GM12878 (cell line): ENCODE data around the gene IL17RB. TPM values are rescaled to one million over a fixed set of nuclear protein-coding genes. Genes with fewer than 3 reads are reported as not detected.
A peak's percentile ranks its signal among the peaks of the same experiment; 100 is the strongest.

Source experiments
- ATF7 ChIP-seq: fragments of 450-650 bp; IDR thresholded peaks from 2 replicates; pipeline ENCODE4 v1.6.1; 2016; ENCODE audit warnings: low read depth, mild to moderate bottlenecking
- BHLHE40 ChIP-seq, 2 experiments: fragments of 450-650 bp in 1 of 2; IDR thresholded peaks; 2 replicates each; pipeline ENCODE4 v1.6.1; 2011 to 2017; ENCODE audit warnings: low read depth in 2 of 2, borderline replicate concordance in 1 of 2, improper control_type of control experiment in 1 of 2, low read length in 1 of 2, mild to moderate bottlenecking in 1 of 2
- BRCA1 ChIP-seq: IDR thresholded peaks from 2 replicates; pipeline ENCODE4 v1.6.1; 2011; ENCODE audit warnings: low read depth, low read length, improper control_type of control experiment
- DPF2 ChIP-seq: fragments of 450-650 bp; IDR thresholded peaks from 2 replicates; pipeline ENCODE4 v1.6.1; 2017; ENCODE audit warnings: mild to moderate bottlenecking
- EGR1 ChIP-seq, 2 experiments: IDR thresholded peaks; 1 replicate in 1 of 2; 2 replicates in 1 of 2; pipeline ENCODE4 v1.6.1; 2011 to 2012; ENCODE audit warnings: low read depth in 2 of 2, low read length in 2 of 2, borderline replicate concordance in 1 of 2, mild to moderate bottlenecking in 1 of 2, moderate library complexity in 1 of 2
- EP300 ChIP-seq, 2 experiments: fragments of 150-350 bp in 1 of 2; IDR thresholded peaks; 2 replicates each; pipeline ENCODE4 v1.6.1; 2011 to 2012; ENCODE audit warnings: low read depth in 2 of 2, low read length in 2 of 2, borderline replicate concordance in 1 of 2, improper control_type of control experiment in 1 of 2, inconsistent platforms in 1 of 2; ENCODE audit not compliant: control insufficient read depth in 1 of 2
- FOS ChIP-seq: IDR thresholded peaks from 3 replicates; pipeline ENCODE4 v1.6.1; 2011; ENCODE audit warnings: borderline replicate concordance; ENCODE audit not compliant: insufficient read length; ENCODE audit errors: extremely low read depth
- GATAD2B ChIP-seq: fragments of 450-650 bp; conservative IDR thresholded peaks from 2 replicates; pipeline ENCODE4 v1.6.1; 2017; ENCODE audit warnings: low read depth, mild to moderate bottlenecking, moderate library complexity
- HCFC1 ChIP-seq: fragments of 150-350 bp; IDR thresholded peaks from 2 replicates; pipeline ENCODE4 v1.6.1; 2014; ENCODE audit warnings: low read length
- MTA2 ChIP-seq: fragments of 450-650 bp; IDR thresholded peaks from 2 replicates; pipeline ENCODE4 v1.6.1; 2016; ENCODE audit warnings: low read depth, mild to moderate bottlenecking, moderate library complexity
- NKRF ChIP-seq: fragments of 450-650 bp; conservative IDR thresholded peaks from 2 replicates; pipeline ENCODE4 v1.6.1; 2017; ENCODE audit warnings: mild to moderate bottlenecking, moderate library complexity
- NR2F1 ChIP-seq: fragments of 450-650 bp; conservative IDR thresholded peaks from 2 replicates; pipeline ENCODE4 v1.6.1; 2017; ENCODE audit warnings: mild to moderate bottlenecking
- RCOR1 ChIP-seq: conservative IDR thresholded peaks from 2 replicates; pipeline ENCODE4 v1.6.1; 2012; ENCODE audit warnings: low read depth, low read length, improper control_type of control experiment
- REST ChIP-seq: IDR thresholded peaks from 2 replicates; pipeline ENCODE4 v1.6.1; 2012; ENCODE audit warnings: mild to moderate bottlenecking, low read depth, low read length
- RUNX3 ChIP-seq: IDR thresholded peaks from 2 replicates; pipeline ENCODE4 v1.6.1; 2012; ENCODE audit warnings: low read length, inconsistent platforms
- SIX5 ChIP-seq: IDR thresholded peaks from 2 replicates; pipeline ENCODE4 v1.6.1; 2011; ENCODE audit warnings: mild to moderate bottlenecking, low read depth, low read length, moderate library complexity; ENCODE audit not compliant: severe bottlenecking
- SPI1 ChIP-seq: IDR thresholded peaks from 2 replicates; pipeline ENCODE4 v1.6.1; 2011; ENCODE audit warnings: low read depth, mild to moderate bottlenecking, low read length, moderate library complexity, borderline replicate concordance; ENCODE audit not compliant: insufficient read depth
- USF1 ChIP-seq: IDR thresholded peaks from 2 replicates; pipeline ENCODE4 v1.6.1; 2011; ENCODE audit warnings: borderline replicate concordance, low read depth, mild to moderate bottlenecking, moderate library complexity, mixed read lengths, low read length; ENCODE audit not compliant: insufficient read depth; ENCODE audit errors: extremely low read length
- USF2 ChIP-seq: IDR thresholded peaks from 2 replicates; pipeline ENCODE4 v1.6.1; 2011; ENCODE audit warnings: low read depth, low read length, improper control_type of control experiment, borderline replicate concordance
- ZNF24 ChIP-seq: fragments of 450-650 bp; IDR thresholded peaks from 2 replicates; pipeline ENCODE4 v1.6.1; 2017; ENCODE audit warnings: antibody characterized with exemption, mild to moderate bottlenecking
- ZSCAN29 ChIP-seq: fragments of 450-650 bp; IDR thresholded peaks from 2 replicates; pipeline ENCODE4 v1.6.1; 2017; ENCODE audit warnings: mild to moderate bottlenecking, moderate library complexity
- polyA plus RNA-seq, 11 experiments: library from polyadenylated mRNA; depleted of rRNA in 4 of 11; unstranded in 6 of 11; stranded (reverse) in 5 of 11; fragments of >200 nt; fragmentation: Nextera tagmentation in 4 of 11; fragmentation: Illumina TruSeq in 1 of 11; extraction: Ambion mirVana in 4 of 11; extraction: Trizol in 1 of 11; gene quantifications; 1 replicate in 1 of 11; 2 replicates in 10 of 11; pipeline versions ENCODE4 v1.2.1 to v1.2.3, GENCODE V29; 2011 to 2016; ENCODE audit warnings: inconsistent platforms in 2 of 11, missing spikeins in 2 of 11, low read depth in 1 of 11
- total RNA-seq, 4 experiments: library from RNA; depleted of rRNA in 3 of 4; stranded (reverse); fragments of >200 nt in 3 of 4; fragmentation: Illumina TruSeq in 1 of 4; extraction: Trizol in 1 of 4; gene quantifications; 2 replicates each; pipeline versions ENCODE4 v1.2.1 to v1.2.3, GENCODE V29; 2013 to 2021

Gene IL17RB
- total and polyA plus RNA-seq, 10 of the 15 experiments (the other 5 are each of a cell fraction or from before 2014, with no cell fraction given): 1.9 to 17.2 (median 2.9) TPM

GRCh38 chr3:53842436-53843194, 3.8 kb upstream of the IL17RB start (continued):
- TF ChIP-seq ZNF24 (no peak), RCOR1 (no peak), EP300 (IDR thresholded peaks at IDR 0.05; ENCODE audit: borderline replicate concordance in 1 of 2, control insufficient read depth in 1 of 2, low read depth in 2 of 2, low read length in 2 of 2) (no peak), ZSCAN29 (no peak), ATF7 (0 out of 2 replicates have a peak, but pooled peaks have one; percentile 41), REST (no peak), HCFC1 (no peak), USF2 (no peak), NKRF (0 out of 2 replicates have a peak, but pooled peaks have one; percentile 9), NR2F1 (no peak), RUNX3 (no peak), MTA2 (peak; percentile 25; the same call in 1 of the 2 replicates), BHLHE40 (IDR thresholded peaks at IDR 0.05; ENCODE audit: borderline replicate concordance in 1 of 2, low read depth in 2 of 2, low read length in 1 of 2) (peak in 1 of 2 experiments; percentile 60; a peak in 2 of 4 replicates), GATAD2B (peak; percentile 54; the same call in 1 of the 2 replicates), DPF2 (peak; percentile 41; the same call in 1 of the 2 replicates), SPI1 (no peak), USF1 (no peak), FOS (no peak), EGR1 (IDR thresholded peaks at IDR 0.05; ENCODE audit: borderline replicate concordance in 1 of 2, low read depth in 2 of 2, low read length in 2 of 2) (no peak), BRCA1 (no peak), SIX5 (no peak)
